ENCODE data around the gene UBALD2.

DNA sequence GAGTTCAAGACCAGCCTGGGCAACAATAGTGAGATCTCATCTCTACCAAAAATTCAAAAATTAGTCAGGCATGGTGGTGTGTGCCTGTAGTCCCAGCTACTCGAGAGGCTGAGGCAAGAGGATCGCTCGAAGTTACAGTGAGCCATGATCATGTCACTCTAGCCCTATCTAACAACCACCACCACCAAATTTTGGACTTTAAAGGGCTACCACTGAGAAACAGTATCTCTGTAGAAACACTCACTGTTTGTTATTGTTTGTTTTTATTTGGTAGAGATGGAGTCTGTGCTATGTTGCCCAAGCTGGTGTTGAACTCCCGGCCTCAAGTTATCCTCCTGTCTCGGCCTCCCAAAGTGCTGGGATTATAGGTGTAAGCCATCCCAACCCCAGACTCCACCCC is 1.3 kb upstream of the UBALD2 start:
- TF ChIP-seq, protein P1, sequence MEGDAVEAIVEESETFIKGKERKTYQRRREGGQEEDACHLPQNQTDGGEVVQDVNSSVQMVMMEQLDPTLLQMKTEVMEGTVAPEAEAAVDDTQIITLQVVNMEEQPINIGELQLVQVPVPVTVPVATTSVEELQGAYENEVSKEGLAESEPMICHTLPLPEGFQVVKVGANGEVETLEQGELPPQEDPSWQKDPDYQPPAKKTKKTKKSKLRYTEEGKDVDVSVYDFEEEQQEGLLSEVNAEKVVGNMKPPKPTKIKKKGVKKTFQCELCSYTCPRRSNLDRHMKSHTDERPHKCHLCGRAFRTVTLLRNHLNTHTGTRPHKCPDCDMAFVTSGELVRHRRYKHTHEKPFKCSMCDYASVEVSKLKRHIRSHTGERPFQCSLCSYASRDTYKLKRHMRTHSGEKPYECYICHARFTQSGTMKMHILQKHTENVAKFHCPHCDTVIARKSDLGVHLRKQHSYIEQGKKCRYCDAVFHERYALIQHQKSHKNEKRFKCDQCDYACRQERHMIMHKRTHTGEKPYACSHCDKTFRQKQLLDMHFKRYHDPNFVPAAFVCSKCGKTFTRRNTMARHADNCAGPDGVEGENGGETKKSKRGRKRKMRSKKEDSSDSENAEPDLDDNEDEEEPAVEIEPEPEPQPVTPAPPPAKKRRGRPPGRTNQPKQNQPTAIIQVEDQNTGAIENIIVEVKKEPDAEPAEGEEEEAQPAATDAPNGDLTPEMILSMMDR (IDR thresholded peaks at IDR 0.05; ENCODE audit: low read depth, low read length, poor library complexity, severe bottlenecking), result no peak
- no peak for TF ChIP-seq EZH2phosphoT487 (IDR thresholded peaks at IDR 0.05; ENCODE audit: borderline replicate concordance, low read length)
